B cell (primary cell): ENCODE results near the gene CMIP. TPM values are rescaled to one million over a fixed set of nuclear protein-coding genes. Genes with fewer than 3 reads are reported as not detected.

Experiments
- ATAC-seq: fragments of 200-7000 bp; cut with Tn5 transposase; one replicate; pipeline ENCODE4 v1.10.0; 2021; ENCODE audit warnings: low read depth, mild to moderate bottlenecking, moderate number of reproducible peaks, moderate library complexity
- CTCF ChIA-PET: fragments of 350-600 bp; sonication (Branson Sonifier 250); formaldehyde crosslinking; loops from one replicate; lab custom pipeline; 2021; ENCODE audit warnings: antibody characterized with exemption, inconsistent platforms; lab: Charles Lee
- POLR2A ChIA-PET: fragments of 350-600 bp; sonication (Branson Sonifier 250); formaldehyde crosslinking; loops from one replicate; lab custom pipeline; 2021; ENCODE audit warnings: antibody characterized with exemption; lab: Charles Lee
- DNase-seq: peaks from one replicate; pipeline ENCODE4 v3.0.0; 2013
- H2AFZ ChIP-seq: 2 replicates; pipeline ENCODE4 v1.6.1; 2012; ENCODE audit warnings: mild to moderate bottlenecking, low read depth, low read length; ENCODE audit not compliant: insufficient read depth, poor library complexity, severe bottlenecking
- H3K27ac ChIP-seq, 2 donors: 1 replicate in 1 of 2; 2 replicates in 1 of 2; pipeline ENCODE4 v1.5.1; 2012 to 2013; ENCODE audit warnings: low read length in 2 of 2, mild to moderate bottlenecking in 2 of 2, moderate library complexity in 1 of 2
- H3K27me3 ChIP-seq, 4 experiments: fragments of 200-600 bp in 1 of 4; sonication (generic) in 1 of 4; replicated peaks in 1 of 4; 1 replicate in 2 of 4; 2 replicates in 2 of 4; pipeline versions ENCODE4 v1.6.1 to v1.7.0; 2013 to 2016; ENCODE audit warnings: low read length in 3 of 4, mild to moderate bottlenecking in 2 of 4, mixed read lengths in 1 of 4, moderate library complexity in 1 of 4; ENCODE audit not compliant: insufficient read depth in 4 of 4, control insufficient read depth in 3 of 4; ENCODE audit errors: control extremely low read depth in 1 of 4
- H3K36me3 ChIP-seq, 2 experiments: replicated peaks in 1 of 2; 1 replicate in 1 of 2; 2 replicates in 1 of 2; pipeline versions ENCODE4 v1.6.1 to v1.7.1; 2013; ENCODE audit warnings: low read length in 1 of 2; ENCODE audit not compliant: insufficient read depth in 2 of 2, control insufficient read depth in 1 of 2; ENCODE audit errors: control extremely low read depth in 1 of 2, extremely low read depth in 1 of 2
- H3K4me1 ChIP-seq, 2 donors: fragments of 200-600 bp in 1 of 2; sonication (generic) in 1 of 2; 1 replicate in 1 of 2; 2 replicates in 1 of 2; pipeline versions ENCODE4 v1.5.1 to v1.6.1; 2013 to 2017; ENCODE audit warnings: low read length in 2 of 2; ENCODE audit not compliant: control insufficient read depth in 2 of 2, insufficient read depth in 2 of 2
- H3K4me2 ChIP-seq: replicated peaks from 2 replicates; pipeline ENCODE3; 2012; ENCODE audit warnings: mild to moderate bottlenecking, low read depth, low read length; ENCODE audit not compliant: poor library complexity, severe bottlenecking
- H3K4me3 ChIP-seq, 5 experiments: fragments of 200-600 bp in 1 of 5; sonication (generic) in 1 of 5; 1 replicate in 3 of 5; 2 replicates in 2 of 5; pipeline versions ENCODE4 v1.5.1 to v1.7.0; 2011 to 2016; ENCODE audit warnings: low read length in 4 of 5, mild to moderate bottlenecking in 4 of 5, low read depth in 2 of 5, control low read depth in 1 of 5, moderate library complexity in 1 of 5; ENCODE audit not compliant: insufficient read depth in 1 of 5; ENCODE audit errors: control extremely low read depth in 1 of 5, extremely low read depth in 1 of 5
- H3K79me2 ChIP-seq: fragments of 200-600 bp; sonication (generic); one replicate; pipeline ENCODE4 v1.6.0; 2016; ENCODE audit warnings: low read length; ENCODE audit not compliant: control insufficient read depth, insufficient read depth
- H3K9ac ChIP-seq: fragments of 200-600 bp; sonication (generic); 2 replicates; pipeline ENCODE4 v1.6.1; 2017; ENCODE audit warnings: mild to moderate bottlenecking, low read length, moderate library complexity
- H3K9me3 ChIP-seq, 3 donors: one replicate each; pipeline versions ENCODE4 v1.6.1 to v1.7.1; 2013; ENCODE audit warnings: low read length in 2 of 3; ENCODE audit not compliant: control insufficient read depth in 2 of 3, insufficient read depth in 1 of 3; ENCODE audit errors: control extremely low read depth in 1 of 3
- H4K20me1 ChIP-seq: 2 replicates; pipeline ENCODE4 v1.6.0; 2012; ENCODE audit warnings: mild to moderate bottlenecking, low read length; ENCODE audit not compliant: insufficient read depth, control insufficient read depth, poor library complexity, severe bottlenecking
- H3K27ac Mint-ChIP-seq: one replicate; pipeline ENCODE4 v1.8.0; 2021; ENCODE audit warnings: mixed read lengths
- H3K27me3 Mint-ChIP-seq: one replicate; pipeline ENCODE4 v1.8.0; 2021; ENCODE audit warnings: mixed read lengths
- H3K4me1 Mint-ChIP-seq: one replicate; pipeline ENCODE4 v1.8.0; 2021; ENCODE audit warnings: mixed read lengths
- H3K4me3 Mint-ChIP-seq: one replicate; pipeline ENCODE4 v1.8.0; 2021; ENCODE audit warnings: mixed read lengths
- H3K9me3 Mint-ChIP-seq: one replicate; pipeline ENCODE4 v1.8.0; 2022; ENCODE audit warnings: mixed read lengths; ENCODE audit not compliant: insufficient read depth
- CTCF ChIP-seq: fragments of 200-600 bp; IDR thresholded peaks from one replicate; pipeline ENCODE4 v1.8.0; 2022; ENCODE audit warnings: antibody characterized with exemption, mild to moderate bottlenecking
- EZH2 ChIP-seq: IDR thresholded peaks from 2 replicates; pipeline ENCODE4 v1.6.1; 2012; ENCODE audit warnings: borderline replicate concordance, low read depth, mild to moderate bottlenecking, moderate library complexity, low read length; ENCODE audit not compliant: insufficient read depth, poor library complexity, severe bottlenecking
- WGBS: methylation state at CpG from one replicate; pipeline ENCODE4 v1.1.5; 2013; ENCODE audit warnings: missing lambda C conversion rate; ENCODE audit not compliant: insufficient coverage; 5-methylcytosine and 5-hydroxymethylcytosine counted together
- intact Hi-C: fragments of 100-400 bp; cut with micrococcal nuclease; formaldehyde crosslinking; loops from one replicate; pipeline ENCODE4 v1.10.0; 2022
- polyA plus RNA-seq: library from polyadenylated mRNA; depleted of rRNA; stranded (reverse); fragments of >200 nt; gene quantifications from 2 replicates; pipeline ENCODE4 v1.2.3, GENCODE V29; 2012
- total RNA-seq, 2 donors: library from RNA; stranded (reverse); fragments of 120-200 nt in 1 of 2; gene quantifications; 1 replicate in 1 of 2; 2 replicates in 1 of 2; pipeline versions ENCODE4 v1.2.3 to v1.2.4, GENCODE V29; 2013 to 2022

CMIP gene
- total and polyA plus RNA-seq, 2 donors (not counting 1 experiment from before 2014, with no cell fraction given): 27.1 to 155 TPM

DNA sequence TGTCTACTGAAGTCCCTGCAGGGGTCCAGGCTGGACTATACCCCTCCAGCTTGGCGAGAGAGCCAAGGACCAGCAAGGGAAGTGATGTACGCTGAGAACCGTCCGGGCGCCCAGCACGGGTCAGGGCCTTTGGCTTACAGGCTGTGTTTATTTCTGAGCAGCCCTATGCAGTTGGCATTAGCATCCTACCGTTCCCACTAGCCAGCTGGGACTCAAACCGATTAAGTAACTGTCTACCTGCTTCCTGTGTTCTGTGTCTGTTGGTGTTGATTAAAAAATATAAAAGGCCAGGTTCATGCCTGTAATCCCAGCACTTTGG lies 73.8 kb downstream of the CMIP start:
- Mint-ChIP-seq H3K27ac (no peak overlapping the region), H3K4me1 (peaks cover 56% of the 10 kb centered on the region), H3K27me3 (no peaks in the 10 kb centered on the region), H3K4me3 (no peak overlapping the region), H3K9me3 (no peaks in the 10 kb centered on the region)
- Histone ChIP-seq H3K9ac (no peak overlapping the region), H3K27me3 (no peaks in the 10 kb centered on the region), H3K9me3 (peaks cover 0 to 5% (median 0%) of the 10 kb centered on the region in 3 donors), H2AFZ (no peak overlapping the region), H3K4me1 (peaks cover 35 to 57% of the 10 kb centered on the region in 2 donors), H3K4me3 (no peak overlapping the region), H4K20me1 (peaks cover 61% of the 10 kb centered on the region), H3K27ac (no peak overlapping the region), H3K36me3 (peaks cover 8 to 30% of the 10 kb centered on the region in 2 experiments), H3K79me2 (peaks cover 97% of the 10 kb centered on the region), H3K4me2 (no peak overlapping the region)
- CTCF ChIA-PET: no interaction called here
- no peak for DNase-seq
- no peak for ATAC-seq
- WGBS: 95% methylated on average over 6 of the region's 8 CpGs
- no peak for TF ChIP-seq EZH2
- TF ChIP-seq CTCF: no peak
- POLR2A ChIA-PET: interaction anchor here (0.7 to 1.0 kb wide), 2 partner anchors 13 to 33 kb away, joined by 4 to 5 read pairs; no protein-coding TSS in a partner anchor
- intact Hi-C loops: no loop called here

DNA sequence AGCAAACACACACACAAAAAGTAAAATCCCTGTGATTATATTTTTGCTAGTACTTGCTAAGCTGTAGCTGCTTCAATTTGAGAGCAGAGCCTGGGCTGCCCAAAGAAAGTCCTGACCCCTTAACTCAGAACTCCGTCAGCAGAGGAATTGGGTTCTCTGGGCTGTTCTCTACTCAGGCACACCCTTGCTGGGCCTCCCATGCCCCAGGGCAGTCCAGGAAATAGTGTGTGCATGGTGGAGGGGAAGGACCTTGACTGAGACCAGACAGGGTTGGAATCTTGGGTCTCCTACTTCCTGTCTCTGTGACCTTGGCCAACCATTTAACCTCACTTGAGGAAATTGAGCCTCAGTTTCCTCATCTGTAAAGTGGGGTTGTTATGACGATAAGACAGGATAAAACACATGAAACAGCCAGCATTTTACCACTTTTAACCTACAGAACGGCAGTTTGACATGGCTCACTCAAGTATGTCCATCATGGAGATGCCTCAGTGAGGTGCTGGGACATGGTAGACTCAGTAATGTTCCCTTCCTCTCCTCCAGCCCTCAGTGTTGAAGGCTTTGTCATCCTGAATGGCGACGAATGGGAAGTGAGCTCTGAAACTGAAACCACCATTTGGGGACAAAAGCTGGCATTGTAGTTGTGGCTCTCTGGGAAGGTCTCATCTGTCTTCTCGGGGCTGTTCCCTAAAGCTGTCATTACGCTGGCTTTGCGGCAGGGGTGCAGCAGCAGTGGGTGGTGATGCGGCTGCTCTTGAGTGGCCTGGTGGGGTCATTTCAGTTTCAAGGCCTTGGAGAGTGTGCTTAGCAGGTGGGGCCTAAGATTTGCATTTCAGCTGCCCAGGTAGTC lies 74.9 kb downstream of the CMIP start:
- CTCF ChIA-PET: interaction anchor here (1.2 kb wide), 1 partner anchor 40 kb away, joined by 5 read pairs; no protein-coding TSS in a partner anchor
- Histone ChIP-seq H3K79me2 (peaks cover 97% of the 10 kb centered on the region), H3K36me3 (peaks cover 13 to 33% of the 10 kb centered on the region in 2 experiments), H3K9ac (no peak overlapping the region), H2AFZ (no peak overlapping the region), H3K4me2 (peak overlapping the region; percentile 26), H3K27me3 (no peaks in the 10 kb centered on the region), H3K27ac (peak overlapping the region in 1 of 2 donors; percentile 52), H3K4me1 (peaks cover 24 to 46% of the 10 kb centered on the region in 2 donors), H3K9me3 (peaks cover 0 to 5% (median 0%) of the 10 kb centered on the region in 3 donors), H4K20me1 (peaks cover 61% of the 10 kb centered on the region), H3K4me3 (no peak overlapping the region)
- intact Hi-C loops: no loop called here
- no peak for ATAC-seq
- Mint-ChIP-seq H3K4me1 (peaks cover 47% of the 10 kb centered on the region), H3K4me3 (no peak overlapping the region), H3K27me3 (no peaks in the 10 kb centered on the region), H3K27ac (peak overlapping the region; percentile 56), H3K9me3 (no peaks in the 10 kb centered on the region)
- DNase-seq: no peak
- WGBS: 69% methylated on average over 8 of the region's 9 CpGs
- TF ChIP-seq CTCF: no peak
- no peak for TF ChIP-seq EZH2
- POLR2A ChIA-PET: interaction anchor here (0.6 kb wide), 1 partner anchor 18 kb away, joined by 6 read pairs; no protein-coding TSS in a partner anchor
